ENCODE data around the gene MAVS. TPM values are rescaled to one million over a fixed set of nuclear protein-coding genes. Genes with fewer than 3 reads are reported as not detected.

MAVS gene
- total RNA-seq, 1 experiment from 2014 or later = 32.3 TPM

- no peaks in the 10 kb centered on the region for H3K27me3 ChIP-seq (ENCODE audit: control insufficient read depth, insufficient read depth, low read length)
- no peak for ATAC-seq
- intact Hi-C loops (cut with micrococcal nuclease; ENCODE audit: unreplicated experiment) (no loop called here), in situ Hi-C loops (cut with HindIII; ENCODE audit: low pct_unique_long_range_greater_than_20kb, low sequenced_read_pairs) (no loop called here)
- POLR2A ChIA-PET = no interaction called here
- no TSS peak for BruUV-seq (replicated peaks)
- H3K9me3 ChIP-seq (ENCODE audit: control insufficient read depth, insufficient read depth, low read depth, low read length) = no peaks in the 10 kb centered on the region
- H3K36me3 ChIP-seq (ENCODE audit: control insufficient read depth, insufficient read depth, low read length) = peaks cover 5% of the 10 kb centered on the region; the same call in 1 of the 2 replicates
- DNase-seq (ENCODE audit: low read depth, low spot score) = no peak
- H3K4me3 ChIP-seq (ENCODE audit: low read depth in 2 of 2, low read length in 2 of 2) = no peak overlapping the region
- CTCF ChIA-PET = no interaction called here
- H3K27ac ChIP-seq (ENCODE audit: low read length) = no peak overlapping the region
- TF ChIP-seq REST (IDR thresholded peaks at IDR 0.05; ENCODE audit: insufficient read depth in 1 of 2, low read depth in 2 of 2, low read length in 1 of 2) (no peak), SIN3A (IDR thresholded peaks at IDR 0.05; ENCODE audit: borderline replicate concordance, insufficient read depth, low read depth, low read length) (no peak), CTCF (IDR thresholded peaks at IDR 0.05) (no peak), TCF7L2 (IDR thresholded peaks at IDR 0.05; ENCODE audit: low read depth, low read length) (no peak), POLR2AphosphoS5 (IDR thresholded peaks at IDR 0.05; ENCODE audit: low read depth, low read length) (no peak)
- no peaks in the 10 kb centered on the region; the same call in 1 of the 2 replicates for H3K4me1 ChIP-seq (ENCODE audit: control insufficient read depth, insufficient read depth, low read length)
Observed at GRCh38 chr20:3924304-3925112, 77.9 kb downstream of the MAVS start.

- no peak for ATAC-seq
- ChIA-PET POLR2A (no interaction called here), CTCF (no interaction called here)
- no peak overlapping the region for H3K4me3 ChIP-seq (ENCODE audit: low read depth in 2 of 2, low read length in 2 of 2)
- no peaks in the 10 kb centered on the region for H3K9me3 ChIP-seq (ENCODE audit: control insufficient read depth, insufficient read depth, low read depth, low read length)
- DNase-seq (ENCODE audit: low read depth, low spot score) = no peak
- no peak overlapping the region for H3K27ac ChIP-seq (ENCODE audit: low read length)
- H3K27me3 ChIP-seq (ENCODE audit: control insufficient read depth, insufficient read depth, low read length) = no peaks in the 10 kb centered on the region
- in situ Hi-C loops (cut with HindIII; ENCODE audit: low pct_unique_long_range_greater_than_20kb, low sequenced_read_pairs) (no loop called here), intact Hi-C loops (cut with micrococcal nuclease; ENCODE audit: unreplicated experiment) (no loop called here)
- BruUV-seq (replicated peaks) = no TSS peak
- H3K36me3 ChIP-seq (ENCODE audit: control insufficient read depth, insufficient read depth, low read length) = no peaks in the 10 kb centered on the region
- H3K4me1 ChIP-seq (ENCODE audit: control insufficient read depth, insufficient read depth, low read length) = no peaks in the 10 kb centered on the region; the same call in 1 of the 2 replicates
- no peak for TF ChIP-seq SIN3A (IDR thresholded peaks at IDR 0.05; ENCODE audit: borderline replicate concordance, insufficient read depth, low read depth, low read length)
- no peak for TF ChIP-seq TCF7L2 (IDR thresholded peaks at IDR 0.05; ENCODE audit: low read depth, low read length)
- TF ChIP-seq CTCF (IDR thresholded peaks at IDR 0.05) = no peak
- no peak for TF ChIP-seq REST (IDR thresholded peaks at IDR 0.05; ENCODE audit: insufficient read depth in 1 of 2, low read depth in 2 of 2, low read length in 1 of 2)
- TF ChIP-seq POLR2AphosphoS5 (IDR thresholded peaks at IDR 0.05; ENCODE audit: low read depth, low read length) = no peak
Observed at GRCh38 chr20:3925113-3925695, 78.6 kb downstream of the MAVS start.

All from Panc1 (cell line).